Measurements from ENCODE around the gene TPD52L2. TPM values are rescaled to one million over a fixed set of nuclear protein-coding genes. Genes with fewer than 3 reads are reported as not detected.
"Not testable (repeated sequence)": the region's sequence is repeated elsewhere in the genome, so short reads cannot be mapped to it uniquely, and the experiment has no call there.

Gene TPD52L2
- total RNA-seq, 2 experiments from 2014 or later: 37.9 to 39.5 TPM

DNA sequence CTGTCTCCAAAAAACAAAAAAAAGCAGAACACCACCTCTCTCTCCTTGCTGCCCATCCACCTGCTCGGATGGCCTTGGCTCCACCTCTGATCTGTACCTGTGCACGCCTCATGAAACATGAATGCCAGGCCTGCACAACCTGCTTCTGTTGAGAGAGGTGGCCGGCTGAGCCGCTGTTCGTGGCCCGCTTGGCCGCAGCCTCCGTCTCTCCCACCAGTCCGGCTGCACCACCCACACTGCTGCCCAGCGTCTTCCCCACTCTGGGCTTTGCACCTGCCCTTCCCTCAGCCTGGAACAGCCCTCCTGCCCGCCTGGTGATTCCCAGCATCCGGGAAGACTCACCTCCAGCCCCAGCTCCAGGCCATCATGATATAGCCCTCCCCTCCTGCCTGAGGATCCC, 21.8 kb upstream of the TPD52L2 start:
- POLR2A ChIA-PET: no interaction called here
- H3K4me3 Mint-ChIP-seq: no peak overlapping the region
- peaks cover 50% of the 10 kb centered on the region for H3K27me3 Mint-ChIP-seq

DNA sequence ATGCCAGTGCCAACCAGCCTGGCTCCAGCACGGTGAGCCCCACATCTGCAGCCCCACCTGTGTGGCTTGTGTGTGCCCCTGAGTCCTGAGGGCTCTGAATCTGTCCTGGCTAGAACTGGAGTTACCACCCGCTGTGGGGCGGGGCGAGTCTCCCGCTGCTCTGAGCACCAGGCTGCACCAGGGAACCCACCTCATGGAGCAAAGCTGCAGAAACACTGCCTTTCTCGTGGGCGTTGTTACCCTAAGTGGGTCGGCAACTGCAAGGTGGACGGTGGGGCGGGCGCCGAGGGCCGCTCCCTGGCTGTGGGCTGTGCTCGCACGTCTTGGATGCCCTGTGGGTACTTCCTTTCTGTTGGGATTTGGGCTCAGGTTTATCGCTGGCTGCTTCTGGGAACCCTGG, 21.3 kb upstream of the TPD52L2 start:
- Mint-ChIP-seq H3K27ac (no peak overlapping the region), H3K9me3 (no peaks in the 10 kb centered on the region), H3K4me1 (peaks cover 9% of the 10 kb centered on the region), H3K4me3 (no peak overlapping the region), H3K27me3 (peaks cover 46% of the 10 kb centered on the region), H3K36me3 (no peaks in the 10 kb centered on the region)
- ATAC-seq (ENCODE audit: low read depth): no peak
- POLR2A ChIA-PET: no interaction called here
- DNase-seq: no peak

More for the DNA sequence above, 21.8 kb upstream of the TPD52L2 start:
- peaks cover 9% of the 10 kb centered on the region for H3K4me1 Mint-ChIP-seq
- no peaks in the 10 kb centered on the region for H3K36me3 Mint-ChIP-seq
- no peak for DNase-seq
- H3K9me3 Mint-ChIP-seq: no peaks in the 10 kb centered on the region
- H3K27ac Mint-ChIP-seq: no peak overlapping the region
- ATAC-seq (ENCODE audit: low read depth): no peak

DNA sequence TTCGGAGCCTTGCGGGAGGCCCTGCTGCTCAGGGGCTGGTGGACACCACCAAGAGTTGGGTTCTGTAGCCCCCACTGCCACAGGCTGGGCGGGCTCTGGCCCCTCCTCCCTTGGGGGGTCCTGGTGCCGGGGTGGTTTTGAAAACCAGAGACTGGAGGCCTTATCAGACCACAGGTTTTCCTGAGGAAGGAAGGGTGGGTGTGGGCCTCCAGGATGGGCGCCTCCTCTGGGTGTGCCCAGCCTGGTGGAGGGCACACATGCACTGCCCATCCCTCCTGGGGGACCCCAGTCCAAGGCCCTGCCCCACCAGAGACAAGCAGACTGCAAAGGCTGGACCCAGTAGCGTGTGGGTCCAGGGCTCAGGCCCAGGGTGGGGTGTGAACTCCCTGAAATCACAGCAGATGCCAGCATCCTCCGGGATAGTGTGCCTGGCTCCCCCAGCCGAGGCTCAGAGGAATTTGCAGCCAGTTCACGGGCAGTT, 20.5 kb upstream of the TPD52L2 start:
- Mint-ChIP-seq H3K9me3 (no peaks in the 10 kb centered on the region), H3K27ac (no peak overlapping the region), H3K27me3 (peaks cover 42% of the 10 kb centered on the region), H3K36me3 (no peaks in the 10 kb centered on the region), H3K4me1 (peaks cover 9% of the 10 kb centered on the region), H3K4me3 (no peak overlapping the region)
- POLR2A ChIA-PET: no interaction called here
- ATAC-seq (ENCODE audit: low read depth) (no peak), DNase-seq (no peak)

GRCh38 chr20:63846128-63846771, 18.8 kb upstream of the TPD52L2 start:
- POLR2A ChIA-PET: no interaction called here
- H3K9me3 Mint-ChIP-seq: no peaks in the 10 kb centered on the region
- H3K4me3 Mint-ChIP-seq: no peak overlapping the region
- H3K27me3 Mint-ChIP-seq: peaks cover 39% of the 10 kb centered on the region
- no peak overlapping the region for H3K27ac Mint-ChIP-seq
- DNase-seq (peak; percentile 43), ATAC-seq (ENCODE audit: low read depth) (peak; percentile 22)
- H3K36me3 Mint-ChIP-seq: no peaks in the 10 kb centered on the region
- H3K4me1 Mint-ChIP-seq: peaks cover 17% of the 10 kb centered on the region

DNA sequence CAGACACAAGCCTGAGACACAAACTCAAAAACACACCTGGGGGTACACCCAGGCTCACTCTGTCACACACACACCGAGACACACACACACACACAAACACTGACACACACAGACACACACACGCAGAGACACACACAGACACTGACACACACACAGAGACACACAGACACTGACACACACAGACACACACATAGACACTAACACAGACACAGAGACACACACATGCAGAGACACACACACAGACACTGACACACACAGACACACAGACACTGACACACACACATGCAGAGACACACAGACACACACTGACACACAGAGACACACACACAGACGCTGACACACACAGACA, 18.2 kb upstream of the TPD52L2 start:
- POLR2A ChIA-PET: no interaction called here
- H3K27ac Mint-ChIP-seq: no peak overlapping the region
- no peaks in the 10 kb centered on the region for H3K36me3 Mint-ChIP-seq
- peaks cover 37% of the 10 kb centered on the region for H3K27me3 Mint-ChIP-seq
- H3K4me3 Mint-ChIP-seq: no peak overlapping the region
- DNase-seq: no peak
- peaks cover 19% of the 10 kb centered on the region for H3K4me1 Mint-ChIP-seq
- ATAC-seq (ENCODE audit: low read depth): no peak
- H3K9me3 Mint-ChIP-seq: no peaks in the 10 kb centered on the region

GRCh38 chr20:63847237-63848002, 17.6 kb upstream of the TPD52L2 start:
- H3K27ac Mint-ChIP-seq: no peak overlapping the region

GRCh38 chr20:63848003-63848911, 16.8 kb upstream of the TPD52L2 start:
- ATAC-seq (ENCODE audit: low read depth) (no peak), DNase-seq (no peak)
- no peak overlapping the region for H3K4me3 Mint-ChIP-seq
- H3K27me3 Mint-ChIP-seq: peaks cover 30% of the 10 kb centered on the region
- no peaks in the 10 kb centered on the region for H3K36me3 Mint-ChIP-seq
- H3K9me3 Mint-ChIP-seq: no peaks in the 10 kb centered on the region
- peaks cover 18% of the 10 kb centered on the region for H3K4me1 Mint-ChIP-seq
- POLR2A ChIA-PET: interaction anchor here (0.9 kb wide), 1 partner anchor 14 kb away, joined by 4 read pairs; no protein-coding TSS in a partner anchor
- H3K27ac Mint-ChIP-seq: no peak overlapping the region

More at GRCh38 chr20:63847237-63848002, 17.6 kb upstream of the TPD52L2 start:
- POLR2A ChIA-PET: interaction anchor here (0.9 kb wide), 1 partner anchor 15 kb away, joined by 4 read pairs; no protein-coding TSS in a partner anchor
- ATAC-seq (ENCODE audit: low read depth): peak; percentile 43
- no peaks in the 10 kb centered on the region for H3K9me3 Mint-ChIP-seq
- DNase-seq: peak; percentile 56
- no peak overlapping the region for H3K4me3 Mint-ChIP-seq
- H3K4me1 Mint-ChIP-seq: peaks cover 18% of the 10 kb centered on the region
- no peaks in the 10 kb centered on the region for H3K36me3 Mint-ChIP-seq
- H3K27me3 Mint-ChIP-seq: peaks cover 35% of the 10 kb centered on the region

DNA sequence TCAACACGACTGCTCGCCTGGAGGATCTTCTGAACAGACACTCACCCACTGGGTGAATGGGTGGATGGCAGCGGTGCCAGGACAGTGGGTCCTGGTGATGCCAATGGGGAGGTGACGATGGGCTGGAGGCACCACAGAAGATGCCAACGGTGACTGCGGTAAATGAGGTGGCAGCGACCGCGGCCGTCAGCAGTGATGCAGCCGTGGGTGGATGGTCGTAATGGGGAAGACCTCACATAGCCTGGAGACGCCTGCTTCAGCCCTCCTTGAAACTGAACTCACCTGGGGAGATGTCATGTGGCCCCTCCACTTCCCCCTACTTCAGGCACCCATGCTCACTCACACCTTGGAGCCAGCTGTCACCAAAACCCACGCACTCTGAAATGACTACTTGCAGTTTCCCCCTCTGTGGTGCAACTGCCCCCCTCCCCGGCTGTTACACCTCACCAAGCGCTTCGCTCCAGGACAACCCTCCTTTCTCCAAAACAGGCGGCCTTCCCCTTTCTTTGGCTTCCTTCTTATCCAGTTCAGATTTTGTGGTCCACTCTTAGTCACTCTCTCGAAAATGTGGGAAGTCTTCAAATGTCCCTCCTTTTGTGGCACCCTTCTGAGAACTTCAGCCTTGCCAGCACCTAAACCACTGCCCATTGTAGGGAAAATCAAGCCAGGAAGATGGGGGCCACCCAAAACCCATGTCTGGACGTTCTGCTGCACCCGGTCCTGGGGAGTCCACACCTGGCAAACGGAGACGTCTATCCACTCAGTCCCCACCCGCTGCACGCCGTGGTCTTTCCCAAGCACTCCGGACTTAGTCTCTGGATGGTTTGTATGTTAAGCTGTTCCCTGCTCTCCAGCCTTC, 14.2 kb upstream of the TPD52L2 start:
- H3K27me3 Mint-ChIP-seq: peaks cover 7% of the 10 kb centered on the region
- peak; percentile 32 for ATAC-seq (ENCODE audit: low read depth)
- no peaks in the 10 kb centered on the region for H3K36me3 Mint-ChIP-seq
- no peaks in the 10 kb centered on the region for H3K9me3 Mint-ChIP-seq
- H3K4me1 Mint-ChIP-seq: peaks cover 13% of the 10 kb centered on the region
- POLR2A ChIA-PET: interaction anchor here (0.7 kb wide), 1 partner anchor 330 kb away, joined by 4 read pairs; no protein-coding TSS in a partner anchor
- H3K4me3 Mint-ChIP-seq: no peak overlapping the region
- H3K27ac Mint-ChIP-seq: no peak overlapping the region
- no peak for DNase-seq

GRCh38 chr20:63851548-63851943, 13.5 kb upstream of the TPD52L2 start:
- H3K9me3 Mint-ChIP-seq; H3K4me3 Mint-ChIP-seq; H3K27ac Mint-ChIP-seq; H3K27me3 Mint-ChIP-seq; ATAC-seq (ENCODE audit: low read depth); H3K36me3 Mint-ChIP-seq; DNase-seq: not testable (repeated sequence)
- peaks cover 11% of the 10 kb centered on the region for H3K4me1 Mint-ChIP-seq
- POLR2A ChIA-PET: interaction anchor here (0.6 to 0.7 kb wide), 2 partner anchors 15 to 330 kb away, joined by 3 to 4 read pairs; no protein-coding TSS in a partner anchor

DNA sequence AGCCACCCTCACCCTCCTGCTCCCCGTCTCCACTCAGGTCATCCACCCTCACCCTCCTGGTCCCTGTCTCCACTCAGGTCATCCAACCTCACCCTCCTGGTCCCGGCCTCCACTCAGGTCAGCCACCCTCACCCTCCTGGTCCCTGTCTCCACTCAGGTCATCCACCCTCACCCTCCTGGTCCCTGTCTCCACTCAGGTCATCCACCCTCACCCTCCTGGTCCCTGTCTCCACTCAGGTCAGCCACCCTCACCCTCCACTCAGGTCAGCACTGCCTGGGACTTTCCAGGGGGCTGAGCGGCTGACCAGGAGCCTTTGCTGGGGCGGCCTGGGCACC, 11.4 kb upstream of the TPD52L2 start:
- H3K27me3 Mint-ChIP-seq; DNase-seq; POLR2A ChIA-PET; ATAC-seq (ENCODE audit: low read depth); H3K9me3 Mint-ChIP-seq; H3K27ac Mint-ChIP-seq; H3K4me3 Mint-ChIP-seq; H3K36me3 Mint-ChIP-seq: not testable (repeated sequence)
- peaks cover 20% of the 10 kb centered on the region for H3K4me1 Mint-ChIP-seq

DNA sequence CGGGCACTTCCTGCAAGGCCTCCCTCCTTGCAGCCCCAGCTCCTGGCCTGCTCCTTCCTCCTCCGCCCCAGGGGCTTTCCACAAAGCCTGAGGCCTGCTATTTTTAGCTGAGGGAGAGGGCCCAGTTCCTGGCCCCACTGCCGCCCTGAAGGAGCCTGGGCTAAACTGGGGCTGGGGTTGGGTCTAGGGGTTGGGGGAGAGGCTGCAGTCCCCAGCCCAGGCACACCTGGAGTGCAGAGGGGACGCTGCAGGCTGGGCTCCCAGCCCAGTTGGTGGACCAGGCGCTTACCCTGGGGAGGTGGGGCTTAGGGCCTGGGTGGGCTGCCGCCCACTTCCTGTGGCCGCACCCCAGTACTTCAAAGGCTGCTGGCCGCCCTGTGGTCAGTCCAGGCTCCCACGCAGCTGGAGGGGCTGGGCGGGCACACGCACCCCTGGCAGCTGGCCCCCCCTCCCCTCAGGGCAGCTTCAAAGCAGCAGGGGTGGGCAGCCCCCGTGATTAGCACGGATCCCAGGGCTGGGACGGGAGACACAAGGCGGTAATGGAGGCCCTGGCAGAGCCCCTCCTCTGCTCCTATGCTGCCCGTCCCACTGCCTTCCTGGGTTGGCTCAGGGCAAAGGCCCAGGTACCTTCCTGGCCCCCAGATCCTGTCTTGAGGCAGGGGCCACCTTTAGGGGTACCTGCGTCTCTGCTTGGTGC, 10.9 kb upstream of the TPD52L2 start:
- H3K4me1 Mint-ChIP-seq: peaks cover 23% of the 10 kb centered on the region
- no peak for DNase-seq
- peaks cover 4% of the 10 kb centered on the region for H3K27me3 Mint-ChIP-seq
- peak; percentile 28 for ATAC-seq (ENCODE audit: low read depth)
- no peaks in the 10 kb centered on the region for H3K9me3 Mint-ChIP-seq
- no peak overlapping the region for H3K27ac Mint-ChIP-seq
- no peak overlapping the region for H3K4me3 Mint-ChIP-seq
- POLR2A ChIA-PET: no interaction called here
- H3K36me3 Mint-ChIP-seq: no peaks in the 10 kb centered on the region

GRCh38 chr20:63854766-63855362, 10.2 kb upstream of the TPD52L2 start:
- H3K27me3 Mint-ChIP-seq: peaks cover 4% of the 10 kb centered on the region
- no peak for ATAC-seq (ENCODE audit: low read depth)
- H3K27ac Mint-ChIP-seq: no peak overlapping the region
- no peaks in the 10 kb centered on the region for H3K9me3 Mint-ChIP-seq
- peaks cover 23% of the 10 kb centered on the region for H3K4me1 Mint-ChIP-seq
- POLR2A ChIA-PET: interaction anchor here (0.5 to 1.1 kb wide), 4 partner anchors 11 to 188 kb away, joined by 3 to 9 read pairs (median 4); no protein-coding TSS in a partner anchor
- no peaks in the 10 kb centered on the region for H3K36me3 Mint-ChIP-seq
- no peak for DNase-seq
- no peak overlapping the region for H3K4me3 Mint-ChIP-seq
